Ishikawa (cell line): ENCODE data around the gene IL36G.

ENCODE experiments used
- CREB1 ChIP-seq: IDR thresholded peaks from 2 replicates; pipeline ENCODE4 v1.6.1; 2012; ENCODE audit warnings: low read depth
- EGR1 ChIP-seq: IDR thresholded peaks from 2 replicates; pipeline ENCODE4 v1.6.1; 2012
- MAX ChIP-seq: IDR thresholded peaks from 2 replicates; pipeline ENCODE4 v1.6.1; 2012
- RAD21 ChIP-seq: IDR thresholded peaks from 2 replicates; pipeline ENCODE4 v1.6.1; 2012; ENCODE audit warnings: low read depth
- TAF1 ChIP-seq: IDR thresholded peaks from 2 replicates; pipeline ENCODE4 v1.6.1; 2012; ENCODE audit warnings: low read depth, mild to moderate bottlenecking
- TCF12 ChIP-seq: IDR thresholded peaks from 2 replicates; pipeline ENCODE4 v1.6.1; 2012; ENCODE audit warnings: low read depth
- TEAD4 ChIP-seq: IDR thresholded peaks from 2 replicates; pipeline ENCODE4 v1.6.1; 2012

DNA sequence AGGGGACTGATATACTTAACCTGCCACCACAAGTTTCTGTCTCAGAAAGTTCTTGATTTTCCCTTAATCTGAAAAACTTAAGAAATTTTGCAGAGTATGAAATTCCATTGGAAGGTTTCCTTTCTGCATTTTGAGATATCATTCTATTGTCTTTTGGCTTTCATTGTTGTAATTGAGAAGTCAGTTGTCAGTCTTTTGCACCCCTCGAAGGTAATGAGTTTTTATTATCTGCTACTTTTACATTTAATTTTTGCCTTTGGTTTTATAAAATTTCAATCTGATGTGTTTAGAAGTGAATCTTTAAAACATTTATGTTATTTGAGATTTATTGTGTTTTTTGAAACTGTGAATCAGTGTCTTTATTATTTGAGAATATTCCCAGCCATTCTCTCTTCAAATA lies 22.6 kb downstream of the IL36G start:
- no peak for TF ChIP-seq TAF1
- no peak for TF ChIP-seq CREB1
- no peak for TF ChIP-seq EGR1
- TF ChIP-seq TCF12 = no peak
- TF ChIP-seq MAX = no peak
- no peak for TF ChIP-seq TEAD4
- no peak for TF ChIP-seq RAD21
